Measurements from ENCODE around the gene TATDN2.
A peak's percentile ranks its signal among the peaks of the same experiment; 100 is the strongest.

TATDN2 gene

GRCh38 chr3:10317311-10317960 lies 69.2 kb downstream of the TATDN2 start:
- CTCF ChIA-PET = no interaction called here
- POLR2A ChIA-PET (ENCODE audit: low non-redundant PET) = no interaction called here
- no peak overlapping the region for H3K27ac ChIP-seq
- no peak for TF ChIP-seq CTCF (conservative IDR thresholded peaks at IDR 0.05; ENCODE audit: low read depth)
- no peak for DNase-seq (ENCODE audit: low spot score)

- no peak for TF ChIP-seq CTCF (conservative IDR thresholded peaks at IDR 0.05; ENCODE audit: low read depth)
- no peak overlapping the region for H3K27ac ChIP-seq
- POLR2A ChIA-PET (ENCODE audit: low non-redundant PET) = no interaction called here
- CTCF ChIA-PET = no interaction called here
- DNase-seq (ENCODE audit: low spot score) = no peak
Observed at GRCh38 chr3:10317961-10318350, 69.7 kb downstream of the TATDN2 start.

- TF ChIP-seq CTCF (conservative IDR thresholded peaks at IDR 0.05; ENCODE audit: low read depth) = no peak
- POLR2A ChIA-PET (ENCODE audit: low non-redundant PET) = no interaction called here
- H3K27ac ChIP-seq = no peak overlapping the region
- DNase-seq (ENCODE audit: low spot score) = no peak
- CTCF ChIA-PET = no interaction called here
Observed at GRCh38 chr3:10319251-10319650, 71.0 kb downstream of the TATDN2 start.

GRCh38 chr3:10319804-10320203 lies 71.5 kb downstream of the TATDN2 start:
- TF ChIP-seq CTCF (conservative IDR thresholded peaks at IDR 0.05; ENCODE audit: low read depth) = no peak
- ChIA-PET POLR2A (ENCODE audit: low non-redundant PET) (no interaction called here), CTCF (no interaction called here)
- H3K27ac ChIP-seq = no peak overlapping the region
- no peak for DNase-seq (ENCODE audit: low spot score)

GRCh38 chr3:10320320-10320677 lies 72.0 kb downstream of the TATDN2 start:
- no peak for DNase-seq (ENCODE audit: low spot score)
- peak overlapping the region; percentile 65 for H3K27ac ChIP-seq
- POLR2A ChIA-PET (ENCODE audit: low non-redundant PET) = no interaction called here
- no peak for TF ChIP-seq CTCF (conservative IDR thresholded peaks at IDR 0.05; ENCODE audit: low read depth)
- CTCF ChIA-PET = interaction anchor here (1.2 kb wide), 1 partner anchor 24 kb away, joined by 5 read pairs; no protein-coding TSS in a partner anchor

- POLR2A ChIA-PET (ENCODE audit: low non-redundant PET) = no interaction called here
- CTCF ChIA-PET = interaction anchor here (0.7 to 1.2 kb wide), 3 partner anchors 18 to 385 kb away, joined by 3 to 5 read pairs (median 3); no protein-coding TSS in a partner anchor
- peak overlapping the region; percentile 65; the same call in 1 of the 2 replicates for H3K27ac ChIP-seq
- DNase-seq (ENCODE audit: low spot score) = no peak
- no peak for TF ChIP-seq CTCF (conservative IDR thresholded peaks at IDR 0.05; ENCODE audit: low read depth)
Observed at GRCh38 chr3:10321630-10322351, 73.5 kb downstream of the TATDN2 start.

All from RWPE1 (cell line).